IPS-20b (cell line): ENCODE measurements around the gene DMXL1.
"Not testable (repeated sequence)": the region's sequence is repeated elsewhere in the genome, so short reads cannot be mapped to it uniquely, and the experiment has no call there.

Experiments
- H3K27ac ChIP-seq: one replicate; pipeline ENCODE4 v1.5.1; 2013; ENCODE audit warnings: low read length
- H3K27me3 ChIP-seq: 2 replicates; pipeline ENCODE4 v1.6.1; 2013; ENCODE audit warnings: mild to moderate bottlenecking, low read length, inconsistent platforms; ENCODE audit not compliant: insufficient read depth
- H3K36me3 ChIP-seq: 2 replicates; pipeline ENCODE4 v1.6.1; 2013; ENCODE audit warnings: low read depth, mild to moderate bottlenecking, inconsistent platforms, low read length, moderate library complexity; ENCODE audit not compliant: insufficient read depth
- H3K4me1 ChIP-seq: 2 replicates; pipeline ENCODE4 v1.6.1; 2013; ENCODE audit warnings: mild to moderate bottlenecking, control low read depth, inconsistent platforms, low read length, moderate library complexity; ENCODE audit not compliant: insufficient read depth
- H3K4me3 ChIP-seq: 2 replicates; pipeline ENCODE4 v1.5.1; 2013; ENCODE audit warnings: mild to moderate bottlenecking, low read length, inconsistent platforms
- H3K9ac ChIP-seq: 2 replicates; pipeline ENCODE4 v1.6.1; 2013; ENCODE audit warnings: low read depth, mild to moderate bottlenecking, inconsistent platforms, low read length, moderate library complexity
- H3K9me3 ChIP-seq: 2 replicates; pipeline ENCODE4 v1.6.1; 2013; ENCODE audit warnings: mild to moderate bottlenecking, low read depth, low read length, inconsistent platforms; ENCODE audit not compliant: insufficient read depth

The DMXL1 gene

GRCh38 chr5:119082691-119083090 is 11.8 kb downstream of the DMXL1 start:
- peaks cover 9% of the 10 kb centered on the region; the same call in 1 of the 2 replicates for H3K36me3 ChIP-seq
- no peaks in the 10 kb centered on the region for H3K27me3 ChIP-seq
- H3K9me3 ChIP-seq: peaks cover 9% of the 10 kb centered on the region; the same call in 1 of the 2 replicates
- H3K4me1 ChIP-seq: peaks cover 32% of the 10 kb centered on the region
- H3K9ac ChIP-seq: no peak overlapping the region
- no peak overlapping the region for H3K27ac ChIP-seq
- H3K4me3 ChIP-seq: no peak overlapping the region

GRCh38 chr5:119083679-119084078 is 12.8 kb downstream of the DMXL1 start:
- peaks cover 25% of the 10 kb centered on the region for H3K4me1 ChIP-seq
- no peak overlapping the region for H3K9ac ChIP-seq
- no peak overlapping the region for H3K4me3 ChIP-seq
- peaks cover 9% of the 10 kb centered on the region; the same call in 1 of the 2 replicates for H3K36me3 ChIP-seq
- peaks cover 9% of the 10 kb centered on the region; the same call in 1 of the 2 replicates for H3K9me3 ChIP-seq
- no peak overlapping the region for H3K27ac ChIP-seq
- no peaks in the 10 kb centered on the region for H3K27me3 ChIP-seq

GRCh38 chr5:119088438-119088837 is 17.6 kb downstream of the DMXL1 start:
- Histone ChIP-seq H3K36me3 (peaks cover 9% of the 10 kb centered on the region; the same call in 1 of the 2 replicates), H3K9ac (no peak overlapping the region; the same call in 1 of the 2 replicates), H3K4me1 (no peaks in the 10 kb centered on the region), H3K27me3 (no peaks in the 10 kb centered on the region), H3K4me3 (no peak overlapping the region), H3K9me3 (peaks cover 9% of the 10 kb centered on the region; the same call in 1 of the 2 replicates), H3K27ac (peak overlapping the region; percentile 47)

- peaks cover 19% of the 10 kb centered on the region for H3K36me3 ChIP-seq
- no peak overlapping the region for H3K27ac ChIP-seq
- no peaks in the 10 kb centered on the region for H3K27me3 ChIP-seq
- no peak overlapping the region for H3K9ac ChIP-seq
- H3K4me1 ChIP-seq: no peaks in the 10 kb centered on the region
- no peak overlapping the region for H3K4me3 ChIP-seq
- no peaks in the 10 kb centered on the region for H3K9me3 ChIP-seq
These were observed 24.7 kb downstream of the DMXL1 start for GRCh38 chr5:119095611-119096010.

GRCh38 chr5:119105971-119106370 is 35.1 kb downstream of the DMXL1 start:
- no peaks in the 10 kb centered on the region for H3K9me3 ChIP-seq
- no peaks in the 10 kb centered on the region for H3K27me3 ChIP-seq
- H3K4me3 ChIP-seq: no peak overlapping the region
- H3K36me3 ChIP-seq: peaks cover 31% of the 10 kb centered on the region
- no peaks in the 10 kb centered on the region; the same call in 1 of the 2 replicates for H3K4me1 ChIP-seq
- H3K27ac ChIP-seq: no peak overlapping the region
- no peak overlapping the region for H3K9ac ChIP-seq

- Histone ChIP-seq H3K4me1 (no peaks in the 10 kb centered on the region), H3K27me3 (no peaks in the 10 kb centered on the region), H3K36me3 (peaks cover 59% of the 10 kb centered on the region), H3K27ac (no peak overlapping the region), H3K9me3 (no peaks in the 10 kb centered on the region), H3K9ac (no peak overlapping the region), H3K4me3 (no peak overlapping the region)
These were observed 41.3 kb downstream of the DMXL1 start for GRCh38 chr5:119112151-119112550.

- H3K9ac ChIP-seq: no peak overlapping the region
- peaks cover 8% of the 10 kb centered on the region for H3K9me3 ChIP-seq
- no peaks in the 10 kb centered on the region for H3K4me1 ChIP-seq
- peaks cover 75% of the 10 kb centered on the region for H3K36me3 ChIP-seq
- no peak overlapping the region for H3K4me3 ChIP-seq
- H3K27ac ChIP-seq: no peak overlapping the region
- no peaks in the 10 kb centered on the region for H3K27me3 ChIP-seq
These were observed 46.4 kb downstream of the DMXL1 start for GRCh38 chr5:119117237-119117636.

GRCh38 chr5:119118000-119118399 is 47.1 kb downstream of the DMXL1 start:
- H3K27me3 ChIP-seq: no peaks in the 10 kb centered on the region
- peaks cover 8% of the 10 kb centered on the region for H3K9me3 ChIP-seq
- H3K9ac ChIP-seq: no peak overlapping the region
- H3K36me3 ChIP-seq: peaks cover 73% of the 10 kb centered on the region
- H3K4me1 ChIP-seq: no peaks in the 10 kb centered on the region
- no peak overlapping the region for H3K4me3 ChIP-seq
- H3K27ac ChIP-seq: no peak overlapping the region

- Histone ChIP-seq H3K4me1 (no peaks in the 10 kb centered on the region), H3K27me3 (no peaks in the 10 kb centered on the region), H3K27ac (no peak overlapping the region), H3K36me3 (peaks cover 67% of the 10 kb centered on the region), H3K4me3 (no peak overlapping the region), H3K9ac (no peak overlapping the region), H3K9me3 (peaks cover 8% of the 10 kb centered on the region)
These were observed 50.0 kb downstream of the DMXL1 start for GRCh38 chr5:119120893-119121292.

GRCh38 chr5:119122474-119122873 is 51.6 kb downstream of the DMXL1 start:
- H3K36me3 ChIP-seq: peaks cover 57% of the 10 kb centered on the region
- H3K27me3 ChIP-seq, H3K4me3 ChIP-seq, H3K9ac ChIP-seq, H3K4me1 ChIP-seq, H3K27ac ChIP-seq, H3K9me3 ChIP-seq: not testable (repeated sequence)

GRCh38 chr5:119123280-119123679 is 52.4 kb downstream of the DMXL1 start:
- no peak overlapping the region for H3K27ac ChIP-seq
- H3K4me3 ChIP-seq: no peak overlapping the region
- no peaks in the 10 kb centered on the region for H3K27me3 ChIP-seq
- peaks cover 56% of the 10 kb centered on the region for H3K36me3 ChIP-seq
- no peaks in the 10 kb centered on the region for H3K4me1 ChIP-seq
- peaks cover 8% of the 10 kb centered on the region for H3K9me3 ChIP-seq
- no peak overlapping the region for H3K9ac ChIP-seq

- Histone ChIP-seq H3K27me3 (no peaks in the 10 kb centered on the region), H3K27ac (no peak overlapping the region), H3K4me3 (no peak overlapping the region), H3K36me3 (peaks cover 60% of the 10 kb centered on the region), H3K9ac (no peak overlapping the region), H3K9me3 (peaks cover 5% of the 10 kb centered on the region), H3K4me1 (no peaks in the 10 kb centered on the region)
These were observed 58.9 kb downstream of the DMXL1 start for GRCh38 chr5:119129770-119130169.
